GM12865 (cell line): ENCODE data around the gene ZNF662.

Experiments used
- DNase-seq: peaks from one replicate; pipeline ENCODE4 v3.0.0; 2010; ENCODE audit warnings: low read depth
- H3K4me3 ChIP-seq: 2 replicates; pipeline ENCODE4 v1.5.1; 2011; ENCODE audit warnings: mild to moderate bottlenecking, low read depth, low read length, control low read depth
- CTCF ChIP-seq: IDR thresholded peaks from 2 replicates; pipeline ENCODE4 v1.5.1; 2011; ENCODE audit warnings: low read length, control low read depth, low read depth, inconsistent platforms; ENCODE audit not compliant: insufficient read depth; ENCODE audit errors: missing control alignments

The ZNF662 gene

GRCh38 chr3:42934910-42935309 lies 29.0 kb downstream of the ZNF662 start:
- no peak for TF ChIP-seq CTCF
- no peak for DNase-seq
- no peak overlapping the region for H3K4me3 ChIP-seq

DNA sequence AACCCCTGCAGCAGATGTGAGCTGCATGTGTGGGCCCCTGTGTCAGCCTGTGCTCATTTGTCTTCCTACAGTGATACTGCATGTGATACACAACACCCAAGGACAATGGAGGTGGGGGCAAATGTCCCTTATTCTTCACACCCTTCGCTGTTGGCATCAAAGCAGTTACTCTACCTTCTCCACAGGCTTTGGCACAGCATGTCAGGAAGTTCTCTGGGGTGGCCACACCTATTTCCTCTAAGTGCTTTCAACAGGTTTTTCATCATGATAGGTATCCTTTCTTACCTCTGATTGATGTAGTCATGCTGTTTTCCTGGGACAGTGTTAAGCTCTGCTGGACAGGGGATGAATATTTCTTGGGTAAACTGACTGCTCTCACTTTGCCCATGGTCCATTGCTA lies 29.5 kb downstream of the ZNF662 start:
- no peak overlapping the region for H3K4me3 ChIP-seq
- TF ChIP-seq CTCF: no peak
- DNase-seq: no peak

DNA sequence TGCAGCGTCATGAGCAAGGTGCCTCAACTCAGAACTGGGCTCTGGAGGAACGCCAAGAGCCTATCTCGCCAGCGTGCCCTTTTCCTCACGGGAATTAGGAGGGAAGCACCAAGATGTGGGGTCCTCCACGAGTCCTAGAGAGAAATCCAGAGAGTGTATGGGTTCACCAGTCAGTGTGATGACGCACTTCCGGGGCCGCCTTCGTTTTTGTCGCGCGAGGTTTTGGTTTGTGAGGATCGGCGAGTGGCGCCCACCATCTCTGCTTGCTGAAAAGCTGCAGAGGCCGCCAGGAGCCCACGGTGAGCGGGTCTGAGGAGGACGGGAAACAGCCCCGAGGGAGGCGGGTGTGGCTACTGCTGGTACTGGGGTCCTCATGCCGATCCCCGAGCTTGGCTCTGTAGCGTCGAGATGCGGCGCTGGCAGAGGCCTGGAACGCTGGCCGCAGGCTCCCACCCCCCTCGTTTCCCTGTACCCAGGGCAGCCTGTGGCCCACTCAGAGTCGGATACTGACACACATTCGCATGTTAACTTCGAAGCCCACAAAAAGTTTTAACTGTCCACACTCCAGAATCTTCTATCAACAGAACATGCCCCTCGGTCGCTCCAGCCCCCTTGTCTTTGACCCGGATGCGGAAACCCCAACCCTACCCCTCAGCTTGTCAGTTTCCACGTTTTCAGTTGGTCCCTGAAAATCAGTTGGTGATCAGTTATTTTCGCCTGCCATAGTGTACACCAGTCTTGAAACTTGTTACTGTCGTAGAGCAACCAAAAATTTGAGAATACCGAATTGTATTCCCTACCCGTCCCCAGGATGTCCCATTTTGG lies 30.4 kb downstream of the ZNF662 start:
- DNase-seq: no peak
- H3K4me3 ChIP-seq: no peak overlapping the region
- no peak for TF ChIP-seq CTCF

GRCh38 chr3:42937334-42937733 lies 31.4 kb downstream of the ZNF662 start:
- TF ChIP-seq CTCF: no peak
- no peak overlapping the region for H3K4me3 ChIP-seq
- no peak for DNase-seq

DNA sequence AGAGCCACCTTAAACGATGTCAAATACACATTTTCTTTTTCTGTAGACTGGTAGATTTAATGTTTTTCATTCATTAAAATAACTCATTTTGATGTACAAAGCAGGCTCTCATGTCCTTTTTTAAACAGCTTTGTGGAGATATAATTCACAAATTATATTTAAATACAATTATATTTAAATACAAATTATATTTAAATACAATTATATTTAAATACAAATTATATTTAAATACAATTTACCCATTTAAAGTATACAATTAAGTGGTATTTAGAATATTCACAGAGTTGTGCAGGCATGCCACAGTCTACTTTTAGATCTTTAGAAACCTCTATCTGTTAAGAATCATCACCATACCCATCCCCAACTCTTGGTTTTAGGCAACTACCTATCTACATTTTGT lies 36.8 kb downstream of the ZNF662 start:
- H3K4me3 ChIP-seq: no peak overlapping the region
- DNase-seq: no peak
- no peak for TF ChIP-seq CTCF

GRCh38 chr3:42946050-42946449 lies 40.1 kb downstream of the ZNF662 start:
- no peak for TF ChIP-seq CTCF
- DNase-seq: no peak
- H3K4me3 ChIP-seq: no peak overlapping the region

DNA sequence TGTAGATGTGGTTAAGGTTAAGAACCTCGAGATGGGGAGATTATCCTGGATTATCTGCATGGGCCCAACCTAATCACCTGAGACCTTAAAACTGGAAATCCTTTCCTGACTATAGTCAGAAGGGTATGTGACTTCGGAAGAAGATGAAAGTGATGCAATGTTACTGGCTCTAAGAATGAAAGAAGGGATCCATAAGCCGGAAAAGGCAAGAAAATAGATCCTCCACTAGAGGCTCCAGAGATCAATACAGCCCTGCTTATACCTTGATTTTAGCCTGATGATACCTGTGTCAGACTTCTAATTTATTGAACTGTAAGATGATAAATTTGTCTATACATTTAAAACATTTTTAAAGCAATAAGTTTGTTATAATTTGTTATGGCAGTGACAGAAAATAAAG lies 51.6 kb downstream of the ZNF662 start:
- H3K4me3 ChIP-seq: no peak overlapping the region
- TF ChIP-seq CTCF: no peak
- DNase-seq: no peak
